Activated naive CD4-positive, alpha-beta T cell treated with anti-CD3 and anti-CD28 coated beads, Interleukin-2, amount 50 U/mL, for 72 hours (primary cell): ENCODE data around the gene AKT1. TPM values are rescaled to one million over a fixed set of nuclear protein-coding genes. Genes with fewer than 3 reads are reported as not detected.

Experiments used
- ATAC-seq, 2 donors: fragments of 150-1000 bp; cut with Tn5 transposase; 2 replicates each; pipeline ENCODE4 v1.10.0; 2021; ENCODE audit warnings: mild to moderate bottlenecking in 2 of 2, moderate library complexity in 2 of 2
- DNase-seq, 2 donors: peaks; one replicate each; pipeline ENCODE4 v3.0.0; 2021 to 2022; ENCODE audit warnings: low spot score in 2 of 2
- H3K27ac Mint-ChIP-seq, 2 donors: one replicate each; pipeline ENCODE4 v1.8.0; 2022; ENCODE audit warnings: mild to moderate bottlenecking in 2 of 2, mixed read lengths in 2 of 2
- H3K36me3 Mint-ChIP-seq, 2 donors: one replicate each; pipeline ENCODE4 v1.8.0; 2022; ENCODE audit warnings: mixed read lengths in 2 of 2
- H3K9me3 Mint-ChIP-seq, 2 donors: one replicate each; pipeline ENCODE4 v1.8.0; 2022; ENCODE audit warnings: mixed read lengths in 2 of 2
- total RNA-seq, 2 donors: library from RNA; stranded (reverse); gene quantifications; one replicate each; pipeline ENCODE4 v1.2.3, GENCODE V29; 2022

The AKT1 gene
- total RNA-seq, 2 donors from 2014 or later = 111 to 113 TPM

GRCh38 chr14:104772707-104773504 is 22.6 kb downstream of the AKT1 start:
- ATAC-seq (no peak), DNase-seq (no peak)
- H3K9me3 Mint-ChIP-seq = peaks cover 0 to 4% of the 10 kb centered on the region in 2 donors
- no peak overlapping the region for H3K27ac Mint-ChIP-seq
- peaks cover 18 to 23% of the 10 kb centered on the region in 2 donors for H3K36me3 Mint-ChIP-seq

GRCh38 chr14:104771918-104772706 is 23.4 kb downstream of the AKT1 start:
- no peak for ATAC-seq
- peak overlapping the region; percentile 22 to 27 for H3K27ac Mint-ChIP-seq
- peaks cover 0 to 4% of the 10 kb centered on the region in 2 donors for H3K9me3 Mint-ChIP-seq
- no peak for DNase-seq
- H3K36me3 Mint-ChIP-seq = peaks cover 18 to 23% of the 10 kb centered on the region in 2 donors

- DNase-seq (no peak), ATAC-seq (no peak)
- H3K9me3 Mint-ChIP-seq = peaks cover 0 to 4% of the 10 kb centered on the region in 2 donors
- peak overlapping the region in 1 of 2 donors; percentile 27 for H3K27ac Mint-ChIP-seq
- peaks cover 18 to 21% of the 10 kb centered on the region in 2 donors for H3K36me3 Mint-ChIP-seq
These were observed 24.2 kb downstream of the AKT1 start for GRCh38 chr14:104771374-104771773.

GRCh38 chr14:104770851-104771272 is 24.7 kb downstream of the AKT1 start:
- H3K9me3 Mint-ChIP-seq = peaks cover 0 to 4% of the 10 kb centered on the region in 2 donors
- peak overlapping the region in 1 of 2 donors; percentile 27 for H3K27ac Mint-ChIP-seq
- ATAC-seq = no peak
- H3K36me3 Mint-ChIP-seq = peaks cover 16 to 18% of the 10 kb centered on the region in 2 donors
- DNase-seq = peak in 1 of 2 donors; percentile 35

GRCh38 chr14:104770072-104770579 is 25.4 kb downstream of the AKT1 start:
- peaks cover 16 to 18% of the 10 kb centered on the region in 2 donors for H3K36me3 Mint-ChIP-seq
- no peak for ATAC-seq

GRCh38 chr14:104769324-104770071 is 26.1 kb downstream of the AKT1 start:
- H3K36me3 Mint-ChIP-seq = peaks cover 16 to 18% of the 10 kb centered on the region in 2 donors
- no peak overlapping the region for H3K27ac Mint-ChIP-seq
- ATAC-seq = no peak
- no peak for DNase-seq
- peaks cover 0 to 4% of the 10 kb centered on the region in 2 donors for H3K9me3 Mint-ChIP-seq

More at GRCh38 chr14:104770072-104770579, 25.4 kb downstream of the AKT1 start:
- Mint-ChIP-seq H3K9me3 (peaks cover 0 to 4% of the 10 kb centered on the region in 2 donors), H3K27ac (no peak overlapping the region)
- DNase-seq = no peak

GRCh38 chr14:104768437-104769323 is 26.9 kb downstream of the AKT1 start:
- Mint-ChIP-seq H3K36me3 (peaks cover 16 to 18% of the 10 kb centered on the region in 2 donors), H3K27ac (no peak overlapping the region)
- peak; percentile 93 to 94 for ATAC-seq

GRCh38 chr14:104767634-104767918 is 28.0 kb downstream of the AKT1 start:
- H3K9me3 Mint-ChIP-seq = peaks cover 0 to 4% of the 10 kb centered on the region in 2 donors
- no peak for DNase-seq
- ATAC-seq = no peak
- H3K27ac Mint-ChIP-seq = no peak overlapping the region
- peaks cover 16 to 17% of the 10 kb centered on the region in 2 donors for H3K36me3 Mint-ChIP-seq

More at GRCh38 chr14:104768437-104769323, 26.9 kb downstream of the AKT1 start:
- peaks cover 0 to 4% of the 10 kb centered on the region in 2 donors for H3K9me3 Mint-ChIP-seq
- peak; percentile 87 to 99 for DNase-seq

GRCh38 chr14:104766863-104767633 is 28.5 kb downstream of the AKT1 start:
- H3K36me3 Mint-ChIP-seq = peaks cover 12 to 15% of the 10 kb centered on the region in 2 donors
- H3K9me3 Mint-ChIP-seq = peaks cover 0 to 4% of the 10 kb centered on the region in 2 donors
- ATAC-seq (no peak), DNase-seq (no peak)
- H3K27ac Mint-ChIP-seq = no peak overlapping the region

- Mint-ChIP-seq H3K27ac (no peak overlapping the region), H3K36me3 (peaks cover 6 to 8% of the 10 kb centered on the region in 2 donors), H3K9me3 (peaks cover 0 to 4% of the 10 kb centered on the region in 2 donors)
- DNase-seq (no peak), ATAC-seq (no peak)
These were observed 29.2 kb downstream of the AKT1 start for GRCh38 chr14:104766256-104766862.

GRCh38 chr14:104765517-104765916 is 30.0 kb downstream of the AKT1 start:
- Mint-ChIP-seq H3K27ac (no peak overlapping the region), H3K9me3 (no peaks in the 10 kb centered on the region), H3K36me3 (peaks cover 0 to 4% of the 10 kb centered on the region in 2 donors)
- no peak for DNase-seq
- no peak for ATAC-seq

- Mint-ChIP-seq H3K27ac (peak overlapping the region in 1 of 2 donors; percentile 19), H3K9me3 (no peaks in the 10 kb centered on the region), H3K36me3 (peaks cover 0 to 10% of the 10 kb centered on the region in 2 donors)
- DNase-seq (no peak), ATAC-seq (no peak)
These were observed 36.3 kb downstream of the AKT1 start for GRCh38 chr14:104758981-104759969.

GRCh38 chr14:104757681-104758392 is 37.7 kb downstream of the AKT1 start:
- Mint-ChIP-seq H3K27ac (peak overlapping the region in 1 of 2 donors; percentile 0), H3K36me3 (peaks cover 5 to 19% of the 10 kb centered on the region in 2 donors), H3K9me3 (no peaks in the 10 kb centered on the region)
- ATAC-seq (no peak), DNase-seq (no peak)
